Endothelial cell of hepatic sinusoid (primary cell): ENCODE results near the gene DOCK3.
"Not testable (repeated sequence)": the region's sequence is repeated elsewhere in the genome, so short reads cannot be mapped to it uniquely, and the experiment has no call there.

Experiments
- in situ Hi-C: cut with HindIII; loops from 2 replicates; pipeline ENCODE4 v1.10.0; 2017; ENCODE audit warnings: low sequenced_read_pairs

Gene DOCK3

DNA sequence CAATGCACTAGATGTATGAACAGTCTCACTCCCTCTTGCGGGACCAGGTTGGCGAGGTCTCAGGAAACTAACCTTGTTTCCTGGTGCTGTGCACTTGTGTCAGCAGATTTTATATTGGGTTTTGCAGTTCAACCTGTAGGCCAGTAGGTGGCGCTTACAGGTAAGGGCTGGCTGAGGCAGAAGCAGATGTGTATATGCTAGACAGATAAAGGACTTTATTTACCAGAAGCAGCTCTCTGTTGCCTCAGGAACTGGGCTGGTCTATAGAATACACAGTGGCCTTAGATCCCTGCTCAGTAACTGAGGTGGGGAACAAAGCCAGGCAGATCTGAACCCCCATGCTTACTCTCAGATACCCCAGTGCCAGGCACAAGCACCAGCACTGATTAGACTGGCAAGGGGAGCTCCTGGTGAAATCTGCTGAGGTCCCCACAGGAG is 296.8 kb downstream of the DOCK3 start:
- in situ Hi-C loops, result no loop called here

DNA sequence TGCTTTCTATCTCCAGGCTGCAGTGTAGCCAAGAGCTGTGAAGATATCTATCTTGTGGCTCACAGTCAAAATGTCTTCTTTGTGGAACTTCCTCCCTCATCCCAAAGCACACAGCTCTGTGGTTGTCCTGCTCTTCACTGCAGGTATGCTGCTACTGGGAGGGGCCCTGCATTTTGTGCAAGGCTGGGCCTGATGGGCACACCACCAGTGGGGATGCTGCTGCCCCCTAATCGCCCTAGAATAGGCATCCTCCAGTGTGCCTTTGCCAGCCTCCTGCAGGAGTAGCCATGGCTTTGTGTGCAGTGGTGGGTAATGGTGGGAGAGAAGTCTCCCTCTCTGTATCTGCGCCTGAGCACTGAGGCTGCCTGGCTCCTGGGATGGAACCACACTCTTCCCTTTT is 297.3 kb downstream of the DOCK3 start:
- in situ Hi-C loops, result no loop called here

DNA sequence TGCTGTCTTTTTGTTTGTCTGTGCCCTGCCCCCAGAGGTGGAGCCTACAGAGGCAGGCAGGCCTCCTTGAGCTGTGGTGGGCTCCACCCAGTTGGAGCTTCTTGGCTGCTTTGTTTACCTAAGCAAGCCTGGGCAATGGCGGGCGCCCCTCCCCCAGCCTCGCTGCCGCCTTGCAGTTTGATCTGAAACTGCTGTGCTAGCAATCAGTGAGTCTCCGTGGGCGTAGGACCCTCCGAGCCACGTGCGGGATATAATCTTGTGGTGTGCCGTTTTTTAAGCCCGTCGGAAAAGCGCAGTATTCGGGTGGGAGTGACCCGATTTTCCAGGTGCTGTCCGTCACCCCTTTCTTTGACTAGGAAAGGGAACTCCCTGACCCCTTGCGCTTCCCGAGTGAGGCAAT is 303.9 kb downstream of the DOCK3 start:
- in situ Hi-C loops, result not testable (repeated sequence)

DNA sequence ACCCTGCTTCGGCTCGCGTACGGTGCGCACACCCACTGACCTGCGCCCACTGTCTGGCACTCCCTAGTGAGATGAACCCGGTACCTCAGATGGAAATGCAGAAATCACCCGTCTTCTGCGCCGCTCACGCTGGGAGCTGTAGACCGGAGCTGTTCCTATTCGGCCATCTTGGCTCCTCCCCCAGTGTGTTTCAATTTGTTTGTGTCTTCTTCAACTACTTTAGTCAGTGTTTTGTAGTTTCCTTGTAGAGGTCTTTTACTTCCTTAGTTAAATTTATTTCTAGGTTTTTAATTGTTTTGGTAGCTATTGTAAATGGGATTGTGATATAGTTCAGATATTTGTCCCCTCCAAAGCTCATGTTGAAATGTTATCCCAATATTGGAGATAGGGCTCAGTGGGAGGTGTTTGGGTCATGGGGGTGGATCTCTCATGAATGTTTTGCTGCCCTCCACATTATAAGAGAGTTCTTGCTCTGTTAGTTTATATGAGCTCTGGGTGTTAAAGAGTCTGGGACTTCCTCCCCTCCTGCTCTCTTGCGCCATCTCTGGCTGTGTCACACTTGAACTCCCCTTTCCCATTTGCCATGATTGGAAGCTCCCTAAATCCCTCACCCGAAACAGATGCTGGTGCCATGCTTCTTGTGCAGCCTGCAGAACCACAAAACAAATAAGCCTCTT is 304.4 kb downstream of the DOCK3 start:
- in situ Hi-C loops, result no loop called here

DNA sequence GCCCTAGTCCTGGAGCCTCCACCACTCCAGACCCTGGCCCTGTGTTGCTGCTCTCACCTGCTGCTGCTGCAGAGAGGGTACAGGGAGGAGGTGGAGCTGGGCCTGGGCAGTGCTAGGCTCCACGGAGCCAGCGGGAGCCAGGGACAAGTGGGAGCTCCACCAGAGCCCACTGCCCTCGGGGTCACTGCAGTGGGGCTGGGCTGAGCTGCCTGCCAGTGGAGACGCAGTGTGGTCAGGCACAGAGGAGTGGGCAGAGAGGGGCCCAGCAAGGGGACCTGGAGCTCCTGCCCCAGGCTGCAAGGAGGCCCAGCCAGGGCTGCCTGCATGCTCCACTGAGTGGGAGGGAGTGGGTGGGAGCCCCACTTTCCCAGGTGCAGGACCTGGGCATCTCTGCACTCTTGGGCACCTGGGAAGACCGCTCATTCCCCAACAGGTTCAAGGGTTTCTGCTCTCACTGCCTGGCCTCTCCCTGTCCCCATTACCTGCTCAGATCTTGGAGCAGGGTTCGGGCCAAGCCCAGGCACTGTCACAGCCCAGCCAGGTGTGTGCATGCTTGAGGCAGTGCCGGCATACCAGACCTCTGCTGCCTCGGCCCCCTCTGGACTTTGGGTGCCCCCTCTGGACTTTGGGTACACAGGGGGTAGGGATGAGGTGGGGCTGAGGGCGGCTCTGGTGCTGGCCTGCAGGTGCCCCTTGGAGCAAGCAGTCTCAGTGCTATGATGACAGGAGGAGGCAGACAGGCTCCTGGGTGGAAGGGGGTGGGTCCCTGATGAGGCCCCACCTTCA is 308.0 kb downstream of the DOCK3 start:
- in situ Hi-C loops, result no loop called here

DNA sequence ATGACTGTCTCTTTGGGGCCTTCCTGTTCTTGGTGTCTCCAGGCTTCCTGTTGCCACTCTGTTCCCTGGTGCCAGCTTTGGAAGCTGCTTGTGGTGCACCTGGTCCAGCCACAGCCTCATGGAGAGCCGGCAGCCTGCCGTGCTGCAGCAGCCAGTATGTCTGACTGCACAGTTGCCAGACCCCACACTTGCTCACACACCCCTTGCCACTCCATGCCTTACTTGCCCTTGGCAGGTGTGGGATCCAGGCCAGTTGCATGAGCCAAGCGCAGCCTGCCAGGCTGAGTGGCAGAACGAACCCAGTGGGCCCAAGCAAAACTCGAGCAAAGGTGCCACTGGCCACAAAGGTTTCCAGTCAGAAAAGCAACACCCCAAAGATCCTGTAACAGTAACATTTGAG is 309.2 kb downstream of the DOCK3 start:
- in situ Hi-C loops, result no loop called here

DNA sequence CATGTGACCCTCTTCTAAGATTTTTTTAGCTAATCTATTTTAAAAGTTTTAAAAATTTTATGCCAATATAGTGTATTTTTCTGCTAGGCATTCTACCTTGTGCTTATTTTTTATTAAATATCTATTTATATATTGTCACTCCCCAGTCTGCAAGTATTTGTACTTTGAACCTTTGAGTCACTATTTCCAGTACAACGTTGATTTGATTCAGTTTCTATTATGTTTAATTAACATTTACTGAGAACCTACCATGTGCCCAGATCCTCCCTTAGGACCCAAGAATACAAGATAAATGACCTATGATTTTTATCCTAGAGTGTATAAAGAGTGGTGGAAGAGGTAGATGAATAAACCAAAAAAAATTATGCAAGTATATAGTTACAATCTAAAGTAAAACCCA is 311.2 kb downstream of the DOCK3 start:
- in situ Hi-C loops, result no loop called here

DNA sequence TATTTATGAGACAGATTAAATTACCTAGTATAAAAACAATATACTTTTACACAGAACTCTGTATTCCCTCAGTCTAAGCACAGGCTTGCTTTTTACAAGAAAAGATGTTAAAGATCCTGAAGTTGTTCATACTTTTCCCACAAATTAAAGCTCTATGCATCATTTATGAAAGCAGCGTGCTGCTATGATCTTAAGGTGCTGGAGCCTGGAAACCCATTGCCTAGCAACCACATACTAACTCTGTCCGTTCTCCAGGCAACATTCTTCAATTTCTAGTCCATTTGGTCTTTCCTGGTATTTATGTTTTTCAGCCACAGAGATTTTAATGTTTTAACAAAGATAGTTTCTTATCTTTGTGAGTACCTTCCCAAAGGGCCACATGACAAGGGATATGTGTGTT is 312.0 kb downstream of the DOCK3 start:
- in situ Hi-C loops, result no loop called here

DNA sequence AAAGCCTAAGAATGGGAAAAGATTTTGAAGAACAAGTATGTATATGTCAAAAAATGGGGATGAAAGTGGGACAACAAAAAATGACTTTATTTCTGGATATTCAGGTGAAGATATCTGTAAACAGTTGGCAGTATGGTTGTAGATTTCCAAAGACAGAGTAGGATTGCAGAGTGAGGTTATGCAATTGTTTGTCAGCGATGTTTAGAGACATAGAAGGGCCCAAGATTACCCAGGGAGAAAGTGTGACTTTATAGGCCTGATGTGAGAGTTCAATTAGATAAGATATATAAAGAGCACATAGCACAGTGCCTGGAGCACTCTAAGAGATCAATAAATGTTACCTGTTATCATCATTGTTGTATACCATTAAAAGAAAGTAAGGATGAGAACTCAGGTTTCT is 319.8 kb downstream of the DOCK3 start:
- in situ Hi-C loops, result no loop called here

DNA sequence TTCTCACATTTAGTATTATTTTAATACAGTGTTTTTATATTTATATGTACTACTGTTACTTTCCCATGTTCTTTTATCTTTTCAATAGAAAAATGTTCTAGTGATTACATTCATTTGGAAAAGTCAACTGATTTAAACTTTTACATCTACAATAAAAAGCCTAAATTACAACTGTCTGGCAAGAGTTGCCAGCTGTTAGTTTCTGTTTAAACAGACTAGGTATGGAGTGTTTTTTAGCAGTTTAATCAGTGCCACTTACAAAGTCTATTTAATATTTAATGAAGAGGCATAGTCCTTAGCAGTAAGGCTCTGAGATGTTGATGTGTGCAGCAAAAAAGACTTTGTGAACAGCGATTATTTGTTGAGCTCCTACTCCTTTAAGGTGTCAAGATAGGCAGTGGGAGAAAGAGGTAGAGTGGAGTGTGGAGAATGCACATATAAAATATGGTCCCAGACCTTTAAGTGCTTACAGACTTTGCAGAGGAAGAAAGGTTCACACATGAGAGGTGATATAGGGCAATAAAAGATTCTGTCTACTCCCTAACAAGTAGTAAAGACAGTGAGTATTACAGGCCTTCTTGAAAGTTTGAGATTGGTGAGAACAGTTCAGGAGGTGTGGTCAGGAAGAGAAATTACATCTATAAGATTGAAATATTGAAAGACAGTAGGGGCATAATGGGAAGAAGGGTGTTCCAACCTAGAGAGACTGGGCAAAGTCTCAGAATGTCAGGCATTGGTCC is 320.5 kb downstream of the DOCK3 start:
- in situ Hi-C loops, result no loop called here

DNA sequence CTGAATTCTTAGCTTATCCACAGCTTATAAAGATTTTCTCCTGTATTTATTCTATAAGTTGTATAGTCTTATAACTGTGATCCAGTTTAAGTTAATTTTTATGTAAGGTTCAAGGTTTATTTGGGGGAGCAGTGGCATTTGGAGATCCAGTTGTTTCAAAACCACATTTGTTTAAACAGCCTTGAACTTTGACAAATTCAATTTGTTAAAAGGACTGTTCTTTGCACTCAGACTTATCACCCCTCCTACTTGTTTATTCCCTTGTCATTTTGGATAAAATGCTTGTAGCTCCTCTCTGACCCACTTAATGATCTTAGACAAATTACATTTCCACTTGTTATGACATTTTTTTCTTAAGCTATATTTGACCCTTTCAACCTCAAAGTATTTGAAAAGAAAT is 327.8 kb downstream of the DOCK3 start:
- in situ Hi-C loops, result no loop called here

DNA sequence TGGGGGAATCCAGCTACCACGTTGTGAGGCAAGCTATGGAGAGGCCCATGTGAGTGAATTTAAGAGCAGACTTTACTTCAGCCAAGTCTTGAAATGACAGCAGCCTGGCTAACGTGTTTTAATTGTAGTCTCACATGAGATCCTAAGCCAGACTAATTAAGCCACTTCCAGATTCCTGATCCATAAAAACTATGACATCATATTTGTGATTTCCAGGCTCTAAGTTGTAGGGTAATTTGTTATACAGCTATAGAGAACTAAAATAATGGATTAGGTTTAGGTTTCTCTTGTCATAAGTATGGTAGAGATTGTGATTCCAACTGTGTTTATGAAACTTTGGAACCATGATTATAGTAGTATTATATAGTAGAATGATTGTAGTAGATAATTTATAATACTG is 329.5 kb downstream of the DOCK3 start:
- in situ Hi-C loops, result no loop called here

DNA sequence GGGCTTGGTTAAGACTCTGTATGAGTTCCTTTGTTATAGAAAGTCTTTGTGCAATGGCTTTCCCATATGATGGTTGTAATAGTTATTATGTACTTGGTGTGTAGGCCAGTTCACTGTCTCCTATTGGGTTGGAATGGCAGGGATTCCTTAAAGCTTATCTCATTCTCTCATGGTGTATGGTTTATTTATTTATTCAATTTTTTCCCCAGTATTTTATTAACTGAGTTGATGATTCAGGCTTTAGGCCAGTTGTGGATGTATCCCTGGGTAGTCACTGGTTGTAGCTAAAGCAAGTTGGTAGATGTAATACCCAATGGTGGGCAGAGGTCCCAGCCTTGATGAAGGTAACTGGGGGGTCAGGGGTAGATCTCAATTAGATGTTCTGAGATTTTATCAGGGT is 349.4 kb downstream of the DOCK3 start:
- in situ Hi-C loops, result no loop called here

DNA sequence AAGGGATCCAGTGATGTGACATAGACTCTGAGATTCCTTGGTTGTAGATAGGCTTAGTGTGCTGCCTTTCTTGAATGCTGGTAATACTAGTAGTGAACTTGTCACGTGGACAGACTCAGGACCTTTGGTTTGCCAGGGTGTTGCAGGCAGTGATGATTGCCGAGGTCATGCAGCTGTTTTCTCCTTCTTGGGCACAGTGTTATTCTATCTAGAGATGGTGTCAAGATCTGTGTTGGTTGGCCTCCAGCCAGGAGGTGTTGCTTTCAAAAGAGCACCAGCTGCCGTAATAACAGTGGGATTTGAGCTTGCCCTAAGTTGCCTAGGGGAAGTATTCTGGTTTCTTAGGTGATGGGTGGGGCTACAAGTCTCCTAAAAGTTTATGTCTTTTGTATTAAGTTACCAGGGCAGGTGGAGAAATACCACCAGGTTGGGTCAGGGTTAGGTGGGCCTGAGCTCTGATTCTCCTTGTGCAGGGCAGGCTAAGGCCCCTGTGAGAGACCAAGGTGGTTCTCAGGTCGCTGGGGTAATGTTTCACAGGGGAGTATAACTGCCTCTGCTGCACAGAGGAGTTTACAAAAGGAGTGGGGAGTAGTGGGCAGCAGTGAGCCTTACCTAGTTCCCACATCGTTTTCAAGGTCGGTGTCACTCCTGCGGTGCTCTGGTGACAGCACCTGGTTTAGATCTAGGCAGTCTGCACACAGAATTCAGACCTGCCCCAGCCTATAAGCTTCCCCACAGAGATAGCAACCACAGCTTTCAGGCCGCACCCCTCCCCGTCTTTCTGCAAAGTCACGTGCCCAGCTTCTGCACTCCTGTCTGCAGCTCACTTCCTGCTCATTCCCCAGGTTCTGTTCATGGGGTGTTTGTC is 350.3 kb downstream of the DOCK3 start:
- in situ Hi-C loops, result no loop called here

DNA sequence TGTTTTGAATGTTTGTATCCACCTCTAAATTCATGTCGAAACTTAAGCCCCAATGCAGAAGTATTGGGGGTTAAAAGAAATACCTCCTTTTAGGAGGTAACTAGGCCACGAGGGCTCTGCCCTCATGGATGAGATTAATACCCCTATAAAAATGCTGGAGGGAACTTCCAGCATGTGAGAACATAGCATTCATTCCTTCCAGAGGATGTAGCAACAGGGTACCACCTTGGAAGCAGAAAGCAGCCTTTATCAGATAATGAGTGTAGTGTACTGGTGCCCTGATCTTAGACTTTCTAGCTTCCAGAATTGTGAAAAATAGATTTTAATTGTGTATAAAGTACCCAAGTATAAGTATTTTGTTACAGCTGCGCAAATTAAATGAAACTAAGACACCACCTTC is 356.9 kb downstream of the DOCK3 start:
- in situ Hi-C loops, result no loop called here

DNA sequence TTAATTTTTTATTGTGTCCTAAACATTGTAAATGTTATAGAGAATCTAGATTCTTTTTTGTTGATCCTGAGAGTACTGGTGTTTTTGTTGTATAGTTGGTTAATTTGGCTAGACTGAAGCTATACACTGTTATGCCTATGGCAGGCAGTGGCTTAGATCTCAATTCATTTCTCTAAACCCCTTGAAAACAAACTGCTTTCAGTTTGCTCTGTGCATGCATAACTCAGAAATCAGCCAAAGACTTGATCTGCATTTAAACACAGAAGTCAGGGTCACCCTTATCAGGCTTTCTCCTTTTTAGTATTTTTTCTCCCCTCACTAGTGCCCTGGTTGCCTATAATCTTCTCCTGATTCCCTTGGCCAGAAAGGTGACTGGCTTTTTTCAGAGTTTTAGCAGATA is 360.9 kb downstream of the DOCK3 start:
- in situ Hi-C loops, result no loop called here

DNA sequence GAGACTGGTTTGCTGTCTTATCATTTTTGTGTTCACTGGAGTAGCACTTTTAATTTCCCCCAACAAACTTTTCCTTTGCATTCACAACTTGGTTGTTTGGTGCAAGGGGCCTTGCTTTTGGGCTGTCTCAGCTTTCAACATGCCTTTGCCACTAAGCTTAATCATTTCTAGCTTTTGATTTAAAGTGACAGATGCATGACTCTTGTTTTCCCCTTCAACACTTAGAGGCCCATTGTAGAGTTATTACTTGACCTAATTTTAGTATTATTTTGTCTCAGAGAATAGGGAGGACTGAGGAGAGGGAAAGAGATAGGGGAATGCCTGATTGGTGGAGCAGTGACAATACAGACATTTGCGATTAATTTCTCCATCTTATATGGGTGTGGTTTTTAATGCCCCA is 370.3 kb downstream of the DOCK3 start:
- in situ Hi-C loops, result no loop called here

DNA sequence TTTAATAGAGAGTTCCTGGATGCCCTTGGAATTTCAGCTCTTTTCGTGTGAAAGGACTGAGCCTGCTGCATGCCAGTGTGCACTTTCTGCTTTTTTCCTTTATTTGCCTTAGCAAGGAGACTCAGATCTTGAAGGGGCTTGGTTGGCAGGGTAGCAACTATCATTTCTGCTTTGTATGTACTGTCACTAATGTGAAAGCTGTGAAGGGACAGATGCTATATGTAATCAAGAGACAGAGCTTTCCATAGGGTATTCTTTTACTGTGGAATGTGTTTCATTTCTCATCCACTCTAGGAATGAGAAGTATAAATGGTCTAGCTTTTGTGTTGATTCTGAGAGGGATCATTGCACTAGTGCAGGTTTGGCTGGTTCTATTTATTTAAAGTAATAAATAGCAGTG is 377.8 kb downstream of the DOCK3 start:
- in situ Hi-C loops, result no loop called here

DNA sequence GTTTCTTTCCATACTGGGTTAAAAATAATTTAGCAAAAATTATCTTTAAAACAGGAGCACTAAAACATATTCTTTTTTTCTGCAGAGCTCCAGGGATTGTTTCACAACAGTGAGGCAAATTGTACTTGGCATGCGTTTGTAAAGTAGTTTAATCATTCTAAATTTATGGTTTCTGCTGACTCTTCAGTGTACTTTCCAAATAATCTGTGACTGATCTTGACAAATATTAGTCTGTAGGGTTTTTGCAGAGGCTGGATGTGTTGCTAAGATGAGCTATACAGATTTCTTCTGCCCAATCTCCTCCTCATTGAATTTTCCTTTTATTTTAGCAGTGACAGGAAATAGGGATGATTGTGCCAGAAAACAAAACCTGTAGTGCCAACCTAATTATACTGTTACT is 382.4 kb downstream of the DOCK3 start:
- in situ Hi-C loops, result no loop called here

DNA sequence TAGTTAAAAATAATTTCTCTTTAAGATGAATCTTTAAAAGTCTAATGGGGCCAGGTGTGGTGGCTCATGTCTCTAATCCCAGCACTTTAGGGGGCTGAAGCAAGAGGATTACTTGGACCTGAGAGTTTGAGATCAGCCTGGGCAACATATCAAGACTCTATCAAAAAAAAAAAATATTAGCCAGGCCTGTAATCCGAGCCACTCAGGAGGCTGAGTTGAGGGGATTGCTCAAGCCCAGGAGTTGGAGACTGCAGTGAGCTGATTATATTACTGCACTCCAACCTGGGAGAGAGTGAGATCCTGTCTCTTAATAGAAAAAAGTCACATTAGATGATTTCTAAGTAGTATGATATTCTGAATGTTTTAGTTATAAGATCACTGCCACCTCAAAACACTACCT is 388.3 kb downstream of the DOCK3 start:
- in situ Hi-C loops, result no loop called here

DNA sequence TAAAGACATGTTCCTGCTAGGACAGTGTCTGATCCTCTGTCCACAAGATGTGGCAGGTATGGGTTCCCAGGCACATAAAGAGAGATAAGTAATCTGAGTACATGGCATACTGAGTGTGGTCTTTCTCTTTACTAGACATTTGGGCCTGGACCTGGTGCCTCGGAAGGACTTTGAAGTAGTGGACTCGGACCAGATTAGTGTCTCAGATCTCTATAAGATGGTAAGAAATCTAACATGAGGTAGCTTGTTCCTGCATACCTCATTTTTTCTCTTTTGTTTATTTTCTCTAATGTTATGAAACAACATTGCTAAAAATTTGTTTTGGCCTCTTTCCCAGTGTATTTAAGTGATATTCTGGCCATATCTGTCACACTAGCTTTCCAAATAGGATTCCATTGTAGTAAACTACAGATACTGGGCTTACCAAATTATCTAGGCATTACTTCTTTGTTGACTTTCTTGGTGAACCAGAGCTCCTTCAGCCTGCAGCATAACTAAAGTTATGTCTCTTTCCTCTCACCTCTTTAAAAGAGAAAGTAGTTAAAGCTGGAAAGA is 400.6 kb downstream of the DOCK3 start:
- in situ Hi-C loops, result no loop called here
